Activated CD4-positive, alpha-beta T cell treated with anti-CD3 and anti-CD28 coated beads, Interleukin-2, amount 10 ng/mL, durations not matched to agents 7 days and 5 days (primary cell): ENCODE results near the gene IL22. TPM values are rescaled to one million over a fixed set of nuclear protein-coding genes. Genes with fewer than 3 reads are reported as not detected.

Source experiments
- CTCF ChIA-PET: fragments of 350-600 bp; sonication (Branson Sonifier 250); formaldehyde crosslinking; loops from one replicate; lab custom pipeline; 2021; ENCODE audit warnings: antibody characterized with exemption; lab: Charles Lee
- POLR2A ChIA-PET: fragments of 350-600 bp; sonication (Branson Sonifier 250); formaldehyde crosslinking; loops from one replicate; lab custom pipeline; 2021; ENCODE audit warnings: antibody characterized with exemption; lab: Charles Lee
- DNase-seq: peaks from one replicate; pipeline ENCODE4 v3.0.0-alpha.2; 2020
- H3K27ac Mint-ChIP-seq: one replicate; pipeline ENCODE4 v1.8.0; 2021; ENCODE audit warnings: mild to moderate bottlenecking, moderate library complexity, mixed read lengths
- H3K27me3 Mint-ChIP-seq: one replicate; pipeline ENCODE4 v1.8.0; 2021; ENCODE audit warnings: mixed read lengths
- H3K36me3 Mint-ChIP-seq: one replicate; pipeline ENCODE4 v1.8.0; 2021; ENCODE audit warnings: low read depth, mixed read lengths
- H3K4me1 Mint-ChIP-seq: one replicate; pipeline ENCODE4 v1.8.0; 2021; ENCODE audit warnings: mixed read lengths
- H3K4me3 Mint-ChIP-seq: one replicate; pipeline ENCODE4 v1.8.0; 2021; ENCODE audit warnings: mild to moderate bottlenecking, moderate library complexity, mixed read lengths
- H3K9me3 Mint-ChIP-seq: one replicate; pipeline ENCODE4 v1.8.0; 2021; ENCODE audit warnings: mixed read lengths
- total RNA-seq, 2 experiments: library from RNA; stranded (reverse); gene quantifications; one replicate each; pipeline ENCODE4 v1.2.3, GENCODE V29; 2021

The IL22 gene
- total RNA-seq, 2 experiments from 2014 or later = 0.42 to 0.69 TPM

DNA sequence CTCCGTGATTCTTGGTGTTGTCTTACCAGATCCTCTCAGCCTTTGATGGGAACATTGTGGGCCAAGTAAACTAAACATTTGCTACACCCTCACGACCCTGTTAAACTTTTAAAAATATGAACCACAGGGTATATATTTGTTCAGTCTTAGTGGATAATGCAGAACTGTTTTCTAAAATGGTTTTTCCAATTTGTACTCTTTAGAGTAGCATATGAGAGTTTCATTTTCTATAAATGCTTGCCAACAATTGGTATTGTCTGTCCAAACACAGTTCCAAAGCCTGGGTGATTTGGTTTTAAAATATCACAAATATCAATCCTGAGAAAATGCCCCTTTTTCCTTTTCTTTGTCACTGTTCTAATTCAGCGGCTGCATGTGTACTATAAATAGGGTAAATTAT is 6.7 kb upstream of the IL22 start:
- no peak overlapping the region for H3K27ac Mint-ChIP-seq
- no peak overlapping the region for H3K4me3 Mint-ChIP-seq
- POLR2A ChIA-PET = no interaction called here
- no peak for DNase-seq
- no peaks in the 10 kb centered on the region for H3K9me3 Mint-ChIP-seq
- CTCF ChIA-PET = no interaction called here
- H3K4me1 Mint-ChIP-seq = peaks cover 22% of the 10 kb centered on the region
- H3K27me3 Mint-ChIP-seq = peaks cover 30% of the 10 kb centered on the region
- no peaks in the 10 kb centered on the region for H3K36me3 Mint-ChIP-seq

DNA sequence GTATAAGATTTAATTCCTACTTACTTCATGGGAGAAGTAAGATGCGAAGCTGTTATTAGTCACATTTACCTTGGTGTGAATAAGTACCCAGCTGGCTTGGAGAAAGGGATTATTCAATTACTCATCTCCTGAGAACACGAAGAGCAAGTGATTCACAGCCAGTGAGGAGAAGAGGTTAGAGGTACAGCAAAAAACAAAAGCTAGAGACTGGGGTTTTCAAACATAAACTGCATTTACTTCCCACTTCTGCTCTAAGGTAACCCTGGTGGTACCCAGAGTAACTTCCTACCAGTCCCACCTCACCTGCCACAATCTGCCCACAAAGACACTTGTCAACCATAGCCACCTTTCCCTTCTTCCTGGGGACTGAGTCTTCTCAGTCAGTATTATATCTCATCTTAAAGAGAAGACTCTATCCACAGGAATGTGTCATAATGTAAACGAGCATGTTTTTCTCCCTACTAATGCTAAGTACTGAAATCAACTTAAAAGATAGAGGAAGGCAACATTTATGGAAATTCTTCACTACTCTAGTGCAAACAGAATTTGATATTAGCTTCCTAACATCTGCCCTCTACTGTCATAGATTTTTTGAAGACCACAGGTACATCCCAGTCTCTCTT is 6.0 kb upstream of the IL22 start:
- peaks cover 22% of the 10 kb centered on the region for H3K4me1 Mint-ChIP-seq
- CTCF ChIA-PET = interaction anchor here (1.0 kb wide), 1 partner anchor 14 kb away, joined by 4 read pairs; no protein-coding TSS in a partner anchor
- POLR2A ChIA-PET = interaction anchor here (0.7 kb wide), 1 partner anchor 14 kb away, joined by 8 read pairs; no protein-coding TSS in a partner anchor
- no peak for DNase-seq
- H3K36me3 Mint-ChIP-seq = no peaks in the 10 kb centered on the region
- H3K9me3 Mint-ChIP-seq = no peaks in the 10 kb centered on the region
- H3K27ac Mint-ChIP-seq = no peak overlapping the region
- H3K27me3 Mint-ChIP-seq = peaks cover 32% of the 10 kb centered on the region
- H3K4me3 Mint-ChIP-seq = no peak overlapping the region

DNA sequence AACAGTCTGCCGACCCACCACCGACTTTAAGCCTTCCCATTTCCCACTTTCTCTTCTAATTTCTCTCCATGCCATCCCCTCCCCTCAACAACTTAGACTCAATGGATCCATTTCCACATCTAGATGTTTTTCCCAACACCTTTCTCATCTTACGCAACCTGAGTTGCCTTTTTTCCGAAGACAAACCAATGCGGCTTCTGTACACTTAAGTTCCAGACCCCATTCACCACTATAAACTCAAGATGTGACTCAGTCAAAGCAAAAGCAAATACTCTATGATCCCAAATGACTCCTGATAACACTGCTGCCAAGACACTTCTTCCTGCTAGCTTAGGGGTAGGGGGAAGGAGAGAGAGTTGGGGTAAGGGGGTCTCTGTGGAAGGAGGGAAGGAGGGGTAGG is 1.3 kb downstream of the IL22 start:
- CTCF ChIA-PET = interaction anchor here (0.9 to 2.8 kb wide), 4 partner anchors 12 to 28 kb away, joined by 3 to 8 read pairs (median 7); no protein-coding TSS in a partner anchor
- H3K4me3 Mint-ChIP-seq = no peak overlapping the region

DNA sequence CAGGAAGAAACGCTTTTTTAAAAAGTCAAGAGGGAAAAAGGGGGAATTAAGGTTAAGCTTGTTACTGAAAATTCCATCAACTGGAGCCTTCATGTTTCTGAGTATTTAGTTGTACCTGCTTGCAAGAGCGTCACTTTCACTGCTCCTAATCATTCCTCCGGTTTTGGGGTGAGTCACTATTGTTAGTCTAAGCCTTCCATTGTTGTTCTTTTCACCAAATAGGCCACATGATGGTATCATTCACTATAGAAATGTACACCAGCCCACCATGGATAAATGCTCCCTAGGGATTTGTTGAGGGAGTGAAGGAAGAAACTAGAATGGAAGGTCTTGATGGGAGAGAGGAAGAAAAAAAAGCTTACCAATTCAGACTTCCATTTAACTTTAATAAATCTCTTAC is 3.0 kb downstream of the IL22 start:
- Mint-ChIP-seq H3K4me3 (no peak overlapping the region), H3K9me3 (no peaks in the 10 kb centered on the region), H3K27ac (no peak overlapping the region), H3K36me3 (no peaks in the 10 kb centered on the region), H3K4me1 (no peaks in the 10 kb centered on the region), H3K27me3 (peaks cover 40% of the 10 kb centered on the region)
- ChIA-PET CTCF (interaction anchor here (0.6 to 2.8 kb wide), 7 partner anchors 10 to 997 kb away, joined by 3 to 8 read pairs (median 4); no protein-coding TSS in a partner anchor), POLR2A (no interaction called here)
- no peak for DNase-seq

More for the DNA sequence above, 1.3 kb downstream of the IL22 start:
- peaks cover 32% of the 10 kb centered on the region for H3K27me3 Mint-ChIP-seq
- no peak for DNase-seq
- POLR2A ChIA-PET = no interaction called here
- no peaks in the 10 kb centered on the region for H3K4me1 Mint-ChIP-seq
- H3K27ac Mint-ChIP-seq = no peak overlapping the region
- H3K9me3 Mint-ChIP-seq = no peaks in the 10 kb centered on the region
- H3K36me3 Mint-ChIP-seq = no peaks in the 10 kb centered on the region

DNA sequence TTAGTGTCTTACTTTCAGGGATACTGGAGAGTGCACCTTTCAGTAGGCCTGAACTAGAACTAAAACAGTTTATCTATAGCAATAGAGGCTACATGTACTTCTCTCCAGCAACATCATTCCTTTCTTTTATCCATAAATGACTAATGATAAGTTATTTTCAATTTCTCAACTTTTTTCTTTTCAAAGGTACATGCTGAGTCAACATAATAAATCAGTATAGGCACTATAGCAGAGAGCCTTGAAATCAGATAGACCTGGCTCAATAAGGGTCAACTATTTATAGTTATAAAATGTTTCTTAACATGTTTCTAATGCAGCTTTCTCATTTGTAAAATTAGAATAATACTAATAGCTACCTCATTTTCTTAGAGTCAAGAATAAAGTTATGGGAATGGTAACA is 5.6 kb downstream of the IL22 start:
- CTCF ChIA-PET = interaction anchor here (0.9 to 1.2 kb wide), 2 partner anchors 16 to 27 kb away, joined by 3 read pairs; no protein-coding TSS in a partner anchor
- Mint-ChIP-seq H3K27me3 (peaks cover 36% of the 10 kb centered on the region), H3K36me3 (no peaks in the 10 kb centered on the region), H3K4me3 (no peak overlapping the region), H3K4me1 (peaks cover 2% of the 10 kb centered on the region), H3K27ac (no peak overlapping the region), H3K9me3 (peaks cover 5% of the 10 kb centered on the region)
- POLR2A ChIA-PET = no interaction called here
- DNase-seq = no peak

DNA sequence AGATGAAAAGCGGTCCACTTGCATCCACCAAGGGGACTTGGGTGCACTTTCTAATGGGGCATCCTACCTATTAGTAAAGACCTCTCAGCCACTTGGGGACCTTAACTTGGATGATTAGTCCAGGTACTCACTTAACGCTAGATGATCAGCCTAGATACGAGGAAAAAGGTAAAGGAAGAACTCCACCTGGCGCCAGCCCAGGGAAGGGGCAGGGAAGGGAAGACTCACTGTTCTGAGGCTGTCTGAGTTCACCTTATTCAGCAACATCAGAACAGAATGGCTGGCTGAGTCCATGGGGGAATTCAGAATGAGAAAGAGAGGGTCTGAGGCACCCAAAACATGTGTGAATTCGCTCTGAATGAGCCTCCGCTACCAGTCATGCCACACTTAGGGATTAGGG is 7.1 kb downstream of the IL22 start:
- Mint-ChIP-seq H3K27me3 (peaks cover 29% of the 10 kb centered on the region), H3K4me1 (peaks cover 15% of the 10 kb centered on the region), H3K27ac (no peak overlapping the region), H3K4me3 (no peak overlapping the region), H3K36me3 (no peaks in the 10 kb centered on the region), H3K9me3 (peaks cover 7% of the 10 kb centered on the region)
- CTCF ChIA-PET = interaction anchor here (1.0 to 1.2 kb wide), 2 partner anchors 12 to 15 kb away, joined by 3 read pairs; no protein-coding TSS in a partner anchor
- no peak for DNase-seq
- POLR2A ChIA-PET = no interaction called here

DNA sequence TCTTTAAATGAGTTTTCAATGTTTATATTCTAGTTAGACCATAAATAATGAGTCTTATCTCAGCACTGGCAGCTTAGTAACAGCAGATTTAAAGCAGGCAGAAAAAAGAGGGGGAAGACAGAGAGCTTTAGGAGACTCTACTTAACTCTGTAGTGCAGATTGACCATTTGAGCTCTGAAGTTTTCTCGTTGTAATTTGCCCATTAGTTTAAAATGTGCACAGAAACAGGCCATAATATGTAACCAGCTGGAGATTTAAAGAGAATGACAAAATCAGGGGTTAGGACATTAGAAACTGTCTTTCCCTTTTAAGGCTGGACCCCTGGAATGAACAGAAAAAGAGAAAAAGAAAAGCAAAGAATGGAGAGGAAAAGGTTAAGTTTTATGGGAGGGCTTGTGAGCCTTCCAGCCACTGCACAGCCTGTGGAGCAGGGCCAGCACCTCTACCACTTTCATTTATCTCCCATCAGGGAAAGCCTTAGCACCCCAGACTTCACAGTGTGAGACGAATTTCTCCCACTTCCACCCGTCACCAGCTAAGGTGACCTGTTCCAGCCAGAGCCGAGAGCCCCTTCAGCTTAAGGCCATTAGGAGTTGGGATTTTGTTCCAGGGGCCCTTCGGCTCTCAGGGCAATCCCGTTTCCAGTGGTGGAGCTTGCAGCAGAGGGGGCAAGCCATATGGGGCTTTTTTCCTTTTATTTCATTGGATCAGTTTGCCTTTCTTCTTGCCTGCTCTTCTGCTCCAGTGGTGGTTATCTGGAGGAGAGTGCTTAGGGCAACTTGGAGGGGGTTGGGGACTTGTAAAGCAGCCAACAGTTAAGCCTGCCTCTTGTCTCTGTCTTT is 8.0 kb downstream of the IL22 start:
- ChIA-PET POLR2A (interaction anchor here (0.6 kb wide), 1 partner anchor 14 kb away, joined by 8 read pairs; no protein-coding TSS in a partner anchor), CTCF (interaction anchor here (0.7 to 1.5 kb wide), 2 partner anchors 12 to 457 kb away, joined by 3 read pairs; no protein-coding TSS in a partner anchor)
- Mint-ChIP-seq H3K27me3 (peaks cover 25% of the 10 kb centered on the region), H3K36me3 (peaks cover 6% of the 10 kb centered on the region), H3K27ac (no peak overlapping the region), H3K9me3 (peaks cover 7% of the 10 kb centered on the region), H3K4me1 (peaks cover 24% of the 10 kb centered on the region), H3K4me3 (no peak overlapping the region)
- DNase-seq = no peak

DNA sequence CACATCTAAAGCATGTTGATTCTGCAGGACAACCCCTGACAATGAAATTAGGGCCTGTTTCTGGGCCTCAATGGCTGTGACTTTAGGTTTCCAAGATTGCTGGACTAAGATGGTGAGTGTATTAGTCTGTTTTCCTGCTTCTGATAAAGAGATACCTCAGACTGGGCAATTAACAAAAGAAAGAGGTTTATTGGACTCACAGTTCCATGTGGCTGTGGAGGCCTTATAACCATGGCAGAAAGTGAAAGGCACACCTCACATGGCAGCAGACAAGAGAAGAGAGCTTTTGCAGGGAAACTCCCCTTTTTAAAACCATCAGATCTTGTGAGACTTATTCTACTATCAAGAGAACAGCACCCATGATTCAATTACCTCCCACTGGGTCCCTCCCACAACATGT is 10.6 kb downstream of the IL22 start:
- CTCF ChIA-PET = no interaction called here
- peaks cover 12% of the 10 kb centered on the region for H3K36me3 Mint-ChIP-seq
- H3K27me3 Mint-ChIP-seq = peaks cover 15% of the 10 kb centered on the region
- POLR2A ChIA-PET = no interaction called here
- H3K27ac Mint-ChIP-seq = no peak overlapping the region
- H3K9me3 Mint-ChIP-seq = peaks cover 7% of the 10 kb centered on the region
- peaks cover 36% of the 10 kb centered on the region for H3K4me1 Mint-ChIP-seq
- H3K4me3 Mint-ChIP-seq = no peak overlapping the region
- DNase-seq = no peak

DNA sequence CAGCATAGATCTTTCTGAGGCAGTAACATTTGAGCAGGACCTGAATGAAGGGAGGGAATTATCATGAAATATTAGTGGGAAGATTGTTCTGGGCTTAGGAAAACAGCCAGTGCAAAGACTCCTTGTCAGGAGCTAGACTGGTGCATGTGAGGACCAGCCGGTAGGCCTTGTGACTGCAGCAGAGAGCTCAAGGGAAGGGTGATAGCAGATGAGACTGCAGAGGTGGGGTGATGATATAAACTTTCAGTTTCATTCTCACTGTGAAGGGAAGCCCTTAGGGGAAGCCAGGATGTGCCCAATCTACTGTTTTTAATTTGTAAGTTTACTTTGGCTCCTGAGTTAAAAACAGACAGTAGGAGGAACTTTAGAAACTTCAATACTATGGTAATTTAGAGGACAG is 12.4 kb downstream of the IL22 start:
- Mint-ChIP-seq H3K4me1 (peaks cover 54% of the 10 kb centered on the region), H3K4me3 (peak overlapping the region; percentile 56), H3K27ac (peak overlapping the region; percentile 97), H3K36me3 (peaks cover 14% of the 10 kb centered on the region), H3K9me3 (peaks cover 7% of the 10 kb centered on the region), H3K27me3 (peaks cover 4% of the 10 kb centered on the region)
- ChIA-PET CTCF (interaction anchor here (0.6 to 2.7 kb wide), 5 partner anchors 9 to 150 kb away, joined by 3 to 8 read pairs (median 3); partner anchors contain the start of gene IL22), POLR2A (interaction anchor here (0.5 to 0.9 kb wide), 2 partner anchors 49 to 116 kb away, joined by 3 to 5 read pairs; no protein-coding TSS in a partner anchor)
- peak; percentile 75 for DNase-seq

DNA sequence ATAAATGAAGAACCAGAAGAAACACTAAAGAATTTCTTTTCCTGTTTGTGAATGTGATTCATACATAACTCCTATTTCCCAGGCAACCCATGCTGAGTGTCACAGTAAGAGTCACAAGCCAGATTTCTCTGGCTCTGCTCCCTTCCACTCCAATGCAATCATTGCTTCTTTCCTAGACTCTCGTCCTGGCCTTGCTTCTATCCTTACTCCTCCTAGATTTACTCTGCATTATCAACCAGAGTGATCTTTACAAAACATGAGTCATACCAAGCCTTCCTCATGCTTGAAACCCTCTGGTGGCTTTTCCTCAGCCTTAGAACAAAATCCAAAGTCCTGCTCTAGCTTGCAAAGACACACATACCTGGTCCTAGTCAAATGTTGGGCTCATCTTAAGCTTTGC is 13.3 kb downstream of the IL22 start:
- Mint-ChIP-seq H3K27me3 (peaks cover 1% of the 10 kb centered on the region), H3K4me1 (peaks cover 62% of the 10 kb centered on the region), H3K27ac (peak overlapping the region; percentile 97), H3K9me3 (peaks cover 11% of the 10 kb centered on the region), H3K36me3 (peaks cover 17% of the 10 kb centered on the region), H3K4me3 (no peak overlapping the region)
- ChIA-PET POLR2A (no interaction called here), CTCF (interaction anchor here (0.7 to 2.7 kb wide), 3 partner anchors 11 to 56 kb away, joined by 3 to 8 read pairs (median 3); no protein-coding TSS in a partner anchor)
- DNase-seq = no peak

DNA sequence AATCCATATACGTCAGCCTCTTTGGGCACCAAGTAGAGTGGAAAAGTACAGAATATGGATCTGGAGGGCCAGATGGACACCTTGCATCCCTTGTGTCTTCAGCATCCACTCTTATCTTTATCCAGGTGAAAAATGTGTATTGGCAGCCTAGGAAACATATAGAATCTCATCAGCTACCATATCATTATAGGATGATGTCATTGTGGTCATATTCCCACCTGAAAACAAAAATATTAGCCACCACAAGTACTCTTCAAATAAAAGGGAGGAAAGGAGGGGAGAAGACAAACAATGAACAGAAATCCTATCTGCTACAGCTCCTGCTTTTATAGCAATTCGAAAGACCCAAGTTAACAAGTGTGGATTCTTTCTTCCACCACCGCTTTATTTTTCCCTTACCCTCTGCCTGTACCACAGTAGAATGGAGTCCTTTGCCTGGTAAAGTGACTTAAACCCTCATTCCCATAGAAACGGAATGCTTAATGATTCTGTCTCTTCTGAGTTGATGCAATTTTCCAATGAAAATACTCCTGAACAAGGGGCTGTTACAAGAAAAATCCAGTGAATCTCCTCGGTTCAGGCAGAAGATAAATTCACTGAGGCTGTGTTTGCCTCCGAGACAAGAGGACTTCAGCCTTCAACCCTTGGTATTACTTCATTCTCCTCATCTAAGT is 14.0 kb downstream of the IL22 start:
- H3K27ac Mint-ChIP-seq = no peak overlapping the region
- H3K9me3 Mint-ChIP-seq = peaks cover 11% of the 10 kb centered on the region
- H3K4me1 Mint-ChIP-seq = peaks cover 68% of the 10 kb centered on the region
- peaks cover 17% of the 10 kb centered on the region for H3K36me3 Mint-ChIP-seq
- ChIA-PET POLR2A (no interaction called here), CTCF (interaction anchor here (0.6 to 2.7 kb wide), 5 partner anchors 12 to 57 kb away, joined by 3 to 8 read pairs (median 4); no protein-coding TSS in a partner anchor)
- no peaks in the 10 kb centered on the region for H3K27me3 Mint-ChIP-seq
- H3K4me3 Mint-ChIP-seq = no peak overlapping the region
- no peak for DNase-seq

DNA sequence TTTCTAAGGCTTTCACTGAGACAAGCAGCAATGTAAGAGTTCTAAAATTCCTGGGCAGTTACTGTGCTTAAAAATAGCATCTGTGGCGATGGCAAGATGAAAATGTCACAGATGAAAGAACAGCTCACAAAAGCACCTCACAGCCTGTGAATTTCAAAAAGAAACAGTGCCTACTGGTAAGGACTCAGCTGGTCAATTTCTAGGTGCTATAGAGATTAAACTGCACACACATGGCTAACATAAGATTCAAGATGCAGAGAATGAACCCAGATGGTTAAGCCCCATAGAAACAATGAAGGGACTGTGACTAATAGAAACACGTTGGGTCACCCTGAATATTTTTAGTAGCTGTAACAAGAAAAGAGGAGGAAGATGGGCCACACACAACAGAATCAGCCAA is 15.8 kb downstream of the IL22 start:
- Mint-ChIP-seq H3K9me3 (peaks cover 5% of the 10 kb centered on the region), H3K4me3 (no peak overlapping the region), H3K27ac (no peak overlapping the region), H3K4me1 (peaks cover 68% of the 10 kb centered on the region), H3K27me3 (no peaks in the 10 kb centered on the region), H3K36me3 (peaks cover 17% of the 10 kb centered on the region)
- DNase-seq = no peak
- ChIA-PET CTCF (interaction anchor here (0.6 to 1.3 kb wide), 2 partner anchors 14 to 108 kb away, joined by 3 to 7 read pairs; no protein-coding TSS in a partner anchor), POLR2A (no interaction called here)
